ENCODE results near the gene SIRT4. TPM values are rescaled to one million over a fixed set of nuclear protein-coding genes. Genes with fewer than 3 reads are reported as not detected.

The SIRT4 gene
- polyA plus RNA-seq, 3 donors: 0.30 to 0.72 (median 0.53) TPM

DNA sequence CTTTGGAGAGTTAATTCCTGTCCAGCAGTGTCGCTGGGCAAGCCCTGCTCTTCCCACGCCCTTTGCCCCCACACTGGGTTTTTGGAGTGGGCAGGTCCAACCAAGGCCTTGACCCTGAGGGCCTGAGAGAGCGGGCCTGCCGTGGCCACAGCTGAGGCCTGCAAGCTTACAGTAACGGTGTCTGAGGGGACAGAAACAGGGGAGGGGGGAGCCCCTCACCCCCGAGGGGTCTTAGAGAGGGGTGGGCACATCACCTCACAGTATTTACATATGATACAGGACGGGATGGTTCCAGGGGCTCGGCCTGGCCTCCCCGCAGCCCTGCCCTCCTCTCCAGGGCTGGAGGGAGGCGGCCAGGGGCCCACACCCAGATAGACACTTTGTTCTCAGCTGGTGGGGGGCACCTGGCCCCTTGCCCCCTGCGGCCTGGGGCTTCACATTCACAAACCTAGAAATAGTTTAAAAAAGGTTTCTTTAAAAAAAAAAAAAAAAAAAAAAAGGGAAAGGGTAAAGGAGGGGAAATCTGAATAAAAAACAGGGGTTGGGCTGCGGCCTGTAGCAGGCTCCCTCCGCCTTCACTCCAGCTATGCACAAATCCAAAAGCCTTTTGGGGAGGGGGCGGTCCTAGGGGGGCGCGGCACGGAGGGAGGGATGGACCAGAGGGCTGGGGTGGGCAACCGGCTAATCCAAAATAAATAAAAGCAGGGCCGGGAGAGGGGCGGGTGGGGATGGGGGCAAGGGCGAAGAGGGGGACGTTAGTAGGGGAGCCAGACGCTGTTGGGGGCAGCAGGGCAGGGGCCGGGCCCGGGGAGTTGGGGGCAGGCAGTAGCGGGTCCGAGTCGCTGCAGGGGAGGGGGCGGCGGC, 40.3 kb downstream of the SIRT4 start:
- H3K36me3 ChIP-seq (replicated peaks in 1 of 2; ENCODE audit: control insufficient read depth in 1 of 2, insufficient read depth in 2 of 2, low read length in 2 of 2): no peaks in the 10 kb centered on the region
- H3K27ac ChIP-seq (ENCODE audit: low read depth in 1 of 2, low read length in 2 of 2): no peak overlapping the region
- intact Hi-C loops (cut with micrococcal nuclease): no loop called here
- no peaks in the 10 kb centered on the region for H3K4me1 Mint-ChIP-seq
- no peaks in the 10 kb centered on the region for H3K27me3 ChIP-seq (ENCODE audit: control insufficient read depth in 2 of 2, insufficient read depth in 2 of 2, low read length in 2 of 2)
- peaks cover 9 to 20% (median 10%) of the 10 kb centered on the region in 7 donors for H3K9me3 Mint-ChIP-seq
- no peaks in the 10 kb centered on the region for H3K36me3 Mint-ChIP-seq
- no peak overlapping the region for H3K9ac ChIP-seq (ENCODE audit: insufficient read depth, low read length, poor library complexity, severe bottlenecking)
- no peaks in the 10 kb centered on the region for H3K4me1 ChIP-seq (ENCODE audit: control insufficient read depth in 1 of 2, insufficient read depth in 2 of 2, low read length in 2 of 2)
- no peaks in the 10 kb centered on the region for H4K20me1 ChIP-seq (ENCODE audit: insufficient read depth, low read length)
- TF ChIP-seq, protein P1, sequence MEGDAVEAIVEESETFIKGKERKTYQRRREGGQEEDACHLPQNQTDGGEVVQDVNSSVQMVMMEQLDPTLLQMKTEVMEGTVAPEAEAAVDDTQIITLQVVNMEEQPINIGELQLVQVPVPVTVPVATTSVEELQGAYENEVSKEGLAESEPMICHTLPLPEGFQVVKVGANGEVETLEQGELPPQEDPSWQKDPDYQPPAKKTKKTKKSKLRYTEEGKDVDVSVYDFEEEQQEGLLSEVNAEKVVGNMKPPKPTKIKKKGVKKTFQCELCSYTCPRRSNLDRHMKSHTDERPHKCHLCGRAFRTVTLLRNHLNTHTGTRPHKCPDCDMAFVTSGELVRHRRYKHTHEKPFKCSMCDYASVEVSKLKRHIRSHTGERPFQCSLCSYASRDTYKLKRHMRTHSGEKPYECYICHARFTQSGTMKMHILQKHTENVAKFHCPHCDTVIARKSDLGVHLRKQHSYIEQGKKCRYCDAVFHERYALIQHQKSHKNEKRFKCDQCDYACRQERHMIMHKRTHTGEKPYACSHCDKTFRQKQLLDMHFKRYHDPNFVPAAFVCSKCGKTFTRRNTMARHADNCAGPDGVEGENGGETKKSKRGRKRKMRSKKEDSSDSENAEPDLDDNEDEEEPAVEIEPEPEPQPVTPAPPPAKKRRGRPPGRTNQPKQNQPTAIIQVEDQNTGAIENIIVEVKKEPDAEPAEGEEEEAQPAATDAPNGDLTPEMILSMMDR (IDR thresholded peaks at IDR 0.05): no peak
- H3K4me3 Mint-ChIP-seq: no peak overlapping the region
- no peak overlapping the region for H3K4me2 ChIP-seq (replicated peaks; ENCODE audit: extremely low read depth, low read length, poor library complexity, severe bottlenecking)
- peaks cover 4 to 7% (median 6%) of the 10 kb centered on the region in 3 donors for H3K27me3 Mint-ChIP-seq (ENCODE audit: low read depth in 3 of 3)
- H3K27ac Mint-ChIP-seq: no peak overlapping the region
- H3K9me3 ChIP-seq (replicated peaks in 1 of 2; ENCODE audit: control insufficient read depth in 1 of 2, insufficient read depth in 1 of 2, low read length in 2 of 2): peaks cover 6 to 10% of the 10 kb centered on the region in 2 donors
- H3K79me2 ChIP-seq (ENCODE audit: insufficient read depth, low read length): no peaks in the 10 kb centered on the region
- WGBS (ENCODE audit: insufficient coverage): 79% methylated on average over 21 of the region's 30 CpGs
- H3K4me3 ChIP-seq (replicated peaks in 1 of 3; ENCODE audit: low read depth in 2 of 3, low read length in 3 of 3): no peak overlapping the region
- H2AFZ ChIP-seq (ENCODE audit: insufficient read depth, low read depth, low read length, poor library complexity, severe bottlenecking): no peak overlapping the region
- DNase-seq: no peak

DNA sequence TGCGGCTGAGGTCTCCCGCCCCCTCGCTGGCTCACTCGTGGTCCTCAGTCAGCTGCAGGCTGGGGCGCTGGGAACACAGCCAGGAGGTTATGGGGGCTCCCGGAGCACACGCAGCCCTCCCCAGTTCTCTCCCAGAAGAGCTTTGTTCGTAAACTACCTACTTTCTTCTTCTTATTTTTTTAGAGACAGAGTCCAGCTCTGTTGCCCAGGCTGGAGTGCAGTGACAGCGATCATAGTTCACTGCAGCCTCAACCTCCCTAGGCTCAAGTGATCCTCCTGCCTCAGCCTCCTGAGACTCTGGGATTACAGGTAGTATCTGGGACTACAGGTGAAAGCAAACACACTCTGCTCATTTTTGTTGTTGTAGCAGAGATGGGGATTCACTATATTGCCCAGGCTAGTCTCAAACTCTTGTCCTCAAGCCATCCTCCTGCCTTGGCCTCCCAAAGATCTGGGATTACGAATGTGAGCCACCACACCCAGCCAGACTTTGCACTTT, 41.0 kb downstream of the SIRT4 start:
- no peak overlapping the region for H3K4me2 ChIP-seq (replicated peaks; ENCODE audit: extremely low read depth, low read length, poor library complexity, severe bottlenecking)
- no peak overlapping the region for H3K4me3 Mint-ChIP-seq
- H4K20me1 ChIP-seq (ENCODE audit: insufficient read depth, low read length): no peaks in the 10 kb centered on the region
- intact Hi-C loops (cut with micrococcal nuclease): no loop called here
- no peak overlapping the region for H2AFZ ChIP-seq (ENCODE audit: insufficient read depth, low read depth, low read length, poor library complexity, severe bottlenecking)
- WGBS (ENCODE audit: insufficient coverage): 54% methylated on average over 6 of the region's 10 CpGs
- H3K27ac ChIP-seq (ENCODE audit: low read depth in 1 of 2, low read length in 2 of 2): no peak overlapping the region
- no peak for DNase-seq
- H3K4me1 Mint-ChIP-seq: no peaks in the 10 kb centered on the region
- no peak overlapping the region for H3K27ac Mint-ChIP-seq
- H3K36me3 ChIP-seq (replicated peaks in 1 of 2; ENCODE audit: control insufficient read depth in 1 of 2, insufficient read depth in 2 of 2, low read length in 2 of 2): no peaks in the 10 kb centered on the region
- H3K4me1 ChIP-seq (ENCODE audit: control insufficient read depth in 1 of 2, insufficient read depth in 2 of 2, low read length in 2 of 2): no peaks in the 10 kb centered on the region
- H3K9me3 Mint-ChIP-seq: peaks cover 2 to 13% (median 4%) of the 10 kb centered on the region in 7 donors
- no peaks in the 10 kb centered on the region for H3K36me3 Mint-ChIP-seq
- H3K4me3 ChIP-seq (replicated peaks in 1 of 3; ENCODE audit: low read depth in 2 of 3, low read length in 3 of 3): no peak overlapping the region
- H3K27me3 Mint-ChIP-seq (ENCODE audit: low read depth in 3 of 3): peaks cover 4 to 7% (median 6%) of the 10 kb centered on the region in 3 donors
- TF ChIP-seq, protein P1 (IDR thresholded peaks at IDR 0.05): no peak
- H3K27me3 ChIP-seq (ENCODE audit: control insufficient read depth in 2 of 2, insufficient read depth in 2 of 2, low read length in 2 of 2): no peaks in the 10 kb centered on the region
- H3K79me2 ChIP-seq (ENCODE audit: insufficient read depth, low read length): no peaks in the 10 kb centered on the region
- peaks cover 0 to 3% of the 10 kb centered on the region in 2 donors for H3K9me3 ChIP-seq (replicated peaks in 1 of 2; ENCODE audit: control insufficient read depth in 1 of 2, insufficient read depth in 1 of 2, low read length in 2 of 2)
- H3K9ac ChIP-seq (ENCODE audit: insufficient read depth, low read length, poor library complexity, severe bottlenecking): no peak overlapping the region

Measured in CD14-positive monocyte (primary cell).